Kidney epithelial cell (primary cell): ENCODE results near the gene SLC39A11. TPM values are rescaled to one million over a fixed set of nuclear protein-coding genes. Genes with fewer than 3 reads are reported as not detected.
"Not testable (repeated sequence)": the region's sequence is repeated elsewhere in the genome, so short reads cannot be mapped to it uniquely, and the experiment has no call there.

Experiments used
- DNase-seq: peaks from one replicate; pipeline ENCODE4 v3.0.0-alpha.2; 2010; ENCODE audit warnings: low read depth
- H3K27me3 ChIP-seq: 2 replicates; pipeline ENCODE4 v1.6.0; 2011; ENCODE audit warnings: low read length; ENCODE audit not compliant: control insufficient read depth, insufficient read depth
- H3K36me3 ChIP-seq: 2 replicates; pipeline ENCODE4 v1.5.1; 2011; ENCODE audit warnings: low read length; ENCODE audit not compliant: control insufficient read depth, insufficient read depth
- H3K4me3 ChIP-seq: 2 replicates; pipeline ENCODE4 v1.5.1; 2011; ENCODE audit warnings: low read depth, mild to moderate bottlenecking, control low read depth, low read length
- CTCF ChIP-seq: IDR thresholded peaks from 2 replicates; pipeline ENCODE4 v1.5.1; 2011; ENCODE audit warnings: mild to moderate bottlenecking, moderate library complexity, low read length, control low read depth, inconsistent platforms; ENCODE audit not compliant: insufficient read depth, poor library complexity, severe bottlenecking
- total RNA-seq: library from RNA; depleted of rRNA; stranded (reverse); fragments of >200 nt; gene quantifications from 2 replicates; pipeline ENCODE4 v1.2.3, GENCODE V29; 2015

SLC39A11 gene
- total RNA-seq, 1 donor from 2014 or later: 13.0 TPM

GRCh38 chr17:72771734-72772133, 320.8 kb downstream of the SLC39A11 start:
- no peak for TF ChIP-seq CTCF
- no peak overlapping the region for H3K4me3 ChIP-seq
- no peak for DNase-seq
- H3K27me3 ChIP-seq: no peaks in the 10 kb centered on the region
- no peaks in the 10 kb centered on the region for H3K36me3 ChIP-seq

- Histone ChIP-seq H3K36me3 (no peaks in the 10 kb centered on the region), H3K27me3 (no peaks in the 10 kb centered on the region), H3K4me3 (no peak overlapping the region)
- TF ChIP-seq CTCF: no peak
- DNase-seq: no peak
Observed at GRCh38 chr17:72766761-72767356, 325.6 kb downstream of the SLC39A11 start.

- Histone ChIP-seq H3K27me3 (no peaks in the 10 kb centered on the region), H3K4me3 (no peak overlapping the region), H3K36me3 (no peaks in the 10 kb centered on the region)
- DNase-seq: no peak
- no peak for TF ChIP-seq CTCF
Observed at GRCh38 chr17:72765368-72766153, 326.9 kb downstream of the SLC39A11 start.

GRCh38 chr17:72764632-72765041, 327.9 kb downstream of the SLC39A11 start:
- Histone ChIP-seq H3K4me3 (no peak overlapping the region), H3K36me3 (no peaks in the 10 kb centered on the region), H3K27me3 (no peaks in the 10 kb centered on the region)
- no peak for TF ChIP-seq CTCF
- DNase-seq: no peak

GRCh38 chr17:72763981-72764380, 328.5 kb downstream of the SLC39A11 start:
- no peaks in the 10 kb centered on the region for H3K36me3 ChIP-seq
- DNase-seq: no peak
- H3K4me3 ChIP-seq: no peak overlapping the region
- TF ChIP-seq CTCF: no peak
- no peaks in the 10 kb centered on the region for H3K27me3 ChIP-seq

GRCh38 chr17:72761893-72762575, 330.5 kb downstream of the SLC39A11 start:
- not testable (repeated sequence) for H3K4me3 ChIP-seq, H3K27me3 ChIP-seq, H3K36me3 ChIP-seq, DNase-seq
